ENCODE measurements around the gene CYBB. TPM values are rescaled to one million over a fixed set of nuclear protein-coding genes. Genes with fewer than 3 reads are reported as not detected.

The CYBB gene
- polyA plus RNA-seq (2011; rRNA removed), result 0.02 TPM in 1 of 2 replicates, not detected in the other
- not detected in 2 replicates for polyA minus RNA-seq (2011; rRNA and poly(A)+ RNA removed)

GRCh38 chrX:37779857-37780256 lies at the start of gene CYBB:
Gene CYBB (plus strand): TSS chrX:37780059. CDS start chrX:37780078, 19 bp downstream.
- TF ChIP-seq, protein P1, sequence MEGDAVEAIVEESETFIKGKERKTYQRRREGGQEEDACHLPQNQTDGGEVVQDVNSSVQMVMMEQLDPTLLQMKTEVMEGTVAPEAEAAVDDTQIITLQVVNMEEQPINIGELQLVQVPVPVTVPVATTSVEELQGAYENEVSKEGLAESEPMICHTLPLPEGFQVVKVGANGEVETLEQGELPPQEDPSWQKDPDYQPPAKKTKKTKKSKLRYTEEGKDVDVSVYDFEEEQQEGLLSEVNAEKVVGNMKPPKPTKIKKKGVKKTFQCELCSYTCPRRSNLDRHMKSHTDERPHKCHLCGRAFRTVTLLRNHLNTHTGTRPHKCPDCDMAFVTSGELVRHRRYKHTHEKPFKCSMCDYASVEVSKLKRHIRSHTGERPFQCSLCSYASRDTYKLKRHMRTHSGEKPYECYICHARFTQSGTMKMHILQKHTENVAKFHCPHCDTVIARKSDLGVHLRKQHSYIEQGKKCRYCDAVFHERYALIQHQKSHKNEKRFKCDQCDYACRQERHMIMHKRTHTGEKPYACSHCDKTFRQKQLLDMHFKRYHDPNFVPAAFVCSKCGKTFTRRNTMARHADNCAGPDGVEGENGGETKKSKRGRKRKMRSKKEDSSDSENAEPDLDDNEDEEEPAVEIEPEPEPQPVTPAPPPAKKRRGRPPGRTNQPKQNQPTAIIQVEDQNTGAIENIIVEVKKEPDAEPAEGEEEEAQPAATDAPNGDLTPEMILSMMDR (IDR thresholded peaks at IDR 0.05; ENCODE audit: low read depth, low read length), result no peak
- no peaks in the 10 kb centered on the region for H3K27me3 ChIP-seq (ENCODE audit: control insufficient read depth, insufficient read depth, low read length)
- H3K4me3 ChIP-seq (ENCODE audit: low read depth, low read length), result no peak within 1 kb of the TSS
- ChIA-PET CTCF (interaction anchor here (1.2 kb wide), 1 partner anchor 45 kb away, joined by 5 read pairs; no protein-coding TSS in a partner anchor), POLR2A (no interaction called here)
- no peak within 1 kb of the TSS for H3K27ac ChIP-seq (ENCODE audit: low read depth, low read length)
- no peak for DNase-seq (ENCODE audit: low read depth, low spot score)
- H3K9me3 ChIP-seq (ENCODE audit: control insufficient read depth, insufficient read depth, low read length), result no peaks in the 10 kb centered on the region

GRCh38 chrX:37745354-37745753 lies 34.5 kb upstream of the CYBB start:
- no peaks in the 10 kb centered on the region for H3K9me3 ChIP-seq (ENCODE audit: control insufficient read depth, insufficient read depth, low read length)
- CTCF ChIA-PET, result interaction anchor here (0.5 to 3.2 kb wide), 31 partner anchors 13 to 614 kb away, joined by 3 to 50 read pairs (median 4); partner anchors contain the start of genes DYNLT3 and RPGR
- H3K27ac ChIP-seq (ENCODE audit: low read depth, low read length), result no peak overlapping the region
- no peak overlapping the region for H3K4me3 ChIP-seq (ENCODE audit: low read depth, low read length)
- no peaks in the 10 kb centered on the region for H3K27me3 ChIP-seq (ENCODE audit: control insufficient read depth, insufficient read depth, low read length)
- DNase-seq (ENCODE audit: low read depth, low spot score), result peak; percentile 18
- TF ChIP-seq, protein P1 (IDR thresholded peaks at IDR 0.05; ENCODE audit: low read depth, low read length), result peak; percentile 80
- POLR2A ChIA-PET, result no interaction called here

GRCh38 chrX:37745835-37746217 lies 34.0 kb upstream of the CYBB start:
- Histone ChIP-seq H3K9me3 (ENCODE audit: control insufficient read depth, insufficient read depth, low read length) (no peaks in the 10 kb centered on the region), H3K27me3 (ENCODE audit: control insufficient read depth, insufficient read depth, low read length) (no peaks in the 10 kb centered on the region), H3K4me3 (ENCODE audit: low read depth, low read length) (no peak overlapping the region), H3K27ac (ENCODE audit: low read depth, low read length) (no peak overlapping the region)
- no peak for DNase-seq (ENCODE audit: low read depth, low spot score)
- CTCF ChIA-PET, result interaction anchor here (0.5 to 3.2 kb wide), 27 partner anchors 13 to 614 kb away, joined by 3 to 50 read pairs (median 5); partner anchors contain the start of gene RPGR
- POLR2A ChIA-PET, result no interaction called here
- TF ChIP-seq, protein P1 (IDR thresholded peaks at IDR 0.05; ENCODE audit: low read depth, low read length), result no peak

GRCh38 chrX:37746218-37746941 lies 33.5 kb upstream of the CYBB start:
- TF ChIP-seq, protein P1 (IDR thresholded peaks at IDR 0.05; ENCODE audit: low read depth, low read length), result no peak
- CTCF ChIA-PET, result interaction anchor here (0.8 to 3.2 kb wide), 12 partner anchors 12 to 581 kb away, joined by 3 to 50 read pairs (median 5); partner anchors contain the start of gene RPGR
- no peaks in the 10 kb centered on the region for H3K9me3 ChIP-seq (ENCODE audit: control insufficient read depth, insufficient read depth, low read length)
- no peaks in the 10 kb centered on the region for H3K27me3 ChIP-seq (ENCODE audit: control insufficient read depth, insufficient read depth, low read length)
- POLR2A ChIA-PET, result no interaction called here
- no peak overlapping the region for H3K27ac ChIP-seq (ENCODE audit: low read depth, low read length)
- no peak overlapping the region for H3K4me3 ChIP-seq (ENCODE audit: low read depth, low read length)
- no peak for DNase-seq (ENCODE audit: low read depth, low spot score)

- TF ChIP-seq, protein P1 (IDR thresholded peaks at IDR 0.05; ENCODE audit: low read depth, low read length), result no peak
- ChIA-PET CTCF (interaction anchor here (1.5 to 3.2 kb wide), 5 partner anchors 78 to 580 kb away, joined by 5 to 50 read pairs (median 28); partner anchors contain the start of gene RPGR), POLR2A (no interaction called here)
- Histone ChIP-seq H3K4me3 (ENCODE audit: low read depth, low read length) (no peak overlapping the region), H3K27ac (ENCODE audit: low read depth, low read length) (no peak overlapping the region), H3K9me3 (ENCODE audit: control insufficient read depth, insufficient read depth, low read length) (no peaks in the 10 kb centered on the region), H3K27me3 (ENCODE audit: control insufficient read depth, insufficient read depth, low read length) (no peaks in the 10 kb centered on the region)
- DNase-seq (ENCODE audit: low read depth, low spot score), result no peak
Observed at GRCh38 chrX:37746951-37747350, 32.9 kb upstream of the CYBB start.
